GM12878 (cell line): ENCODE data around the gene FAM50A. TPM values are rescaled to one million over a fixed set of nuclear protein-coding genes. Genes with fewer than 3 reads are reported as not detected.

Experiments
- ATAC-seq: fragments of 200-7000 bp; cut with Tn5 transposase; 3 replicates; pipeline ENCODE4 v1.9.1; 2020; ENCODE audit warnings: mild to moderate bottlenecking, moderate library complexity
- BruUV-seq: library from RNA; stranded (reverse); fragments of 400-500 nt; replicated peaks from 2 replicates; lab custom pipeline; 2021; lab: Mats Ljungman, UMichigan
- CTCF ChIA-PET: fragments of 300-600 bp; sonication (Branson Sonifier 250); formaldehyde crosslinking; extraction: SDS; loops from one replicate; lab custom pipeline; 2021; ENCODE audit warnings: inconsistent platforms; lab: Yijun Ruan, JAX
- POLR2A ChIA-PET: fragments of 350-600 bp; formaldehyde crosslinking; extraction: SDS; loops from one replicate; lab custom pipeline; 2021; ENCODE audit warnings: inconsistent platforms; lab: Charles Lee
- RAD21 ChIA-PET: fragments of 300-600 bp; sonication (Branson Sonifier 250); formaldehyde crosslinking; loops from one replicate; lab custom pipeline; 2023; ENCODE audit warnings: antibody characterized with exemption; ENCODE audit not compliant: unreplicated experiment; lab: Charles Lee
- SMC1A ChIA-PET: fragments of 300-600 bp; sonication (Branson Sonifier 250); formaldehyde crosslinking; loops from one replicate; lab custom pipeline; 2023; ENCODE audit not compliant: unreplicated experiment, uncharacterized antibody; lab: Charles Lee
- DNase-seq: peaks from one replicate; pipeline ENCODE4 v3.0.0-alpha.2; 2011; ENCODE audit warnings: low read depth, low spot score
- FAIRE-seq: peaks from 3 replicates; lab custom pipeline; 2011; peaks lifted over from hg19 to GRCh38; lab: Jason Lieb, UNC
- H2AFZ ChIP-seq: 2 replicates; pipeline ENCODE4 v1.6.0; 2011; ENCODE audit warnings: low read depth, low read length, control low read depth; ENCODE audit not compliant: control insufficient read depth
- H3K27ac ChIP-seq: 2 replicates; pipeline ENCODE4 v1.5.1; 2011; ENCODE audit warnings: control low read depth; ENCODE audit not compliant: control insufficient read depth, insufficient read depth
- H3K27me3 ChIP-seq, 2 experiments: replicated peaks in 1 of 2; 2 replicates each; pipeline versions ENCODE4 v1.6.0 to v1.6.1; 2011; ENCODE audit warnings: low read length in 1 of 2; ENCODE audit not compliant: control insufficient read depth in 2 of 2, insufficient read depth in 2 of 2
- H3K36me3 ChIP-seq, 2 experiments: 2 replicates each; pipeline ENCODE4 v1.5.1; 2011; ENCODE audit warnings: low read length in 1 of 2; ENCODE audit not compliant: control insufficient read depth in 2 of 2, insufficient read depth in 2 of 2
- H3K4me1 ChIP-seq: 2 replicates; pipeline ENCODE4 v1.6.1; 2011; ENCODE audit warnings: mild to moderate bottlenecking, low read length, moderate library complexity, mixed read lengths; ENCODE audit not compliant: control insufficient read depth, insufficient read depth
- H3K4me2 ChIP-seq: 2 replicates; pipeline ENCODE4 v1.6.0; 2011; ENCODE audit warnings: control low read depth; ENCODE audit not compliant: control insufficient read depth, insufficient read depth
- H3K4me3 ChIP-seq: fragments of 200-600 bp; sonication (generic); 2 replicates; pipeline ENCODE4 v1.5.1; 2016
- H3K79me2 ChIP-seq: 2 replicates; pipeline ENCODE4 v1.6.0; 2011; ENCODE audit warnings: low read length; ENCODE audit not compliant: control insufficient read depth, insufficient read depth
- H3K9ac ChIP-seq: 2 replicates; pipeline ENCODE4 v1.8.0; 2011; ENCODE audit warnings: low read length, control low read depth, mixed read lengths; ENCODE audit not compliant: control insufficient read depth, insufficient read depth
- H3K9me3 ChIP-seq: replicated peaks from 3 replicates; pipeline ENCODE4 v1.5.1; 2011; ENCODE audit warnings: mild to moderate bottlenecking, low read length; ENCODE audit not compliant: control insufficient read depth, insufficient read depth
- H4K20me1 ChIP-seq: 2 replicates; pipeline ENCODE4 v1.6.0; 2011; ENCODE audit not compliant: control insufficient read depth, insufficient read depth
- BCL11A ChIP-seq: IDR thresholded peaks from 2 replicates; pipeline ENCODE4 v1.6.1; 2011; ENCODE audit warnings: low read depth, low read length
- BHLHE40 ChIP-seq, 2 experiments: fragments of 450-650 bp in 1 of 2; IDR thresholded peaks; 2 replicates each; pipeline ENCODE4 v1.6.1; 2011 to 2017; ENCODE audit warnings: low read depth in 2 of 2, borderline replicate concordance in 1 of 2, improper control_type of control experiment in 1 of 2, low read length in 1 of 2, mild to moderate bottlenecking in 1 of 2
- CBX3 ChIP-seq: fragments of 200-600 bp; sonication (generic); IDR thresholded peaks from 2 replicates; pipeline ENCODE4 v1.6.1; 2016; ENCODE audit warnings: low read depth, borderline replicate concordance
- CHD1 ChIP-seq: IDR thresholded peaks from 2 replicates; pipeline ENCODE4 v1.6.1; 2012; ENCODE audit warnings: low read depth, low read length, improper control_type of control experiment
- HDGF ChIP-seq: fragments of 450-650 bp; IDR thresholded peaks from 2 replicates; pipeline ENCODE4 v1.6.1; 2016; ENCODE audit warnings: antibody characterized with exemption
- KAT2A ChIP-seq: conservative IDR thresholded peaks from 2 replicates; pipeline ENCODE4 v1.6.1; 2011; ENCODE audit warnings: low read depth, low read length; ENCODE audit not compliant: control insufficient read depth
- NFIC ChIP-seq: IDR thresholded peaks from 2 replicates; pipeline ENCODE4 v1.6.1; 2012; ENCODE audit warnings: low read depth, mild to moderate bottlenecking, inconsistent platforms, low read length, moderate library complexity
- NFXL1 ChIP-seq: fragments of 450-650 bp; IDR thresholded peaks from 2 replicates; pipeline ENCODE4 v1.6.1; 2017; ENCODE audit warnings: antibody characterized with exemption, mild to moderate bottlenecking, borderline replicate concordance
- NKRF ChIP-seq: fragments of 450-650 bp; conservative IDR thresholded peaks from 2 replicates; pipeline ENCODE4 v1.6.1; 2017; ENCODE audit warnings: mild to moderate bottlenecking, moderate library complexity
- PAX5 ChIP-seq: IDR thresholded peaks from 2 replicates; pipeline ENCODE4 v1.6.1; 2011; ENCODE audit warnings: low read depth, low read length, borderline replicate concordance
- PML ChIP-seq: IDR thresholded peaks from 2 replicates; pipeline ENCODE4 v1.6.1; 2012; ENCODE audit warnings: low read length, inconsistent platforms
- POLR2A ChIP-seq: IDR thresholded peaks from 2 replicates; pipeline ENCODE4 v1.6.1; 2011; ENCODE audit warnings: low read depth, mild to moderate bottlenecking, low read length
- ZNF384 ChIP-seq: IDR thresholded peaks from 2 replicates; pipeline ENCODE4 v1.6.1; 2012; ENCODE audit warnings: low read depth, mild to moderate bottlenecking, low read length, improper control_type of control experiment, borderline replicate concordance
- WGBS: methylation state at CpG from one replicate; pipeline ENCODE4 v1.1.6; 2016; ENCODE audit warnings: low lambda C conversion rate; ENCODE audit not compliant: insufficient replicate concordance, insufficient coverage; ENCODE audit errors: missing lambda C conversion rate; 5-methylcytosine and 5-hydroxymethylcytosine counted together
- in situ Hi-C: fragments of 300-500 bp; cut with MboI; formaldehyde crosslinking; loops from 9 replicates; pipeline ENCODE4 v1.14.3; 2018; ENCODE audit warnings: mixed read lengths
- intact Hi-C: fragments of 100-400 bp; cut with micrococcal nuclease; formaldehyde crosslinking; loops from one replicate; pipeline ENCODE4 v1.14.2; 2022; ENCODE audit not compliant: unreplicated experiment
- polyA plus RNA-seq, 11 experiments: library from polyadenylated mRNA; depleted of rRNA in 4 of 11; unstranded in 6 of 11; stranded (reverse) in 5 of 11; fragments of >200 nt; fragmentation: Nextera tagmentation in 4 of 11; fragmentation: Illumina TruSeq in 1 of 11; extraction: Ambion mirVana in 4 of 11; extraction: Trizol in 1 of 11; gene quantifications; 1 replicate in 1 of 11; 2 replicates in 10 of 11; pipeline versions ENCODE4 v1.2.1 to v1.2.3, GENCODE V29; 2011 to 2016; ENCODE audit warnings: inconsistent platforms in 2 of 11, missing spikeins in 2 of 11, low read depth in 1 of 11
- total RNA-seq, 4 experiments: library from RNA; depleted of rRNA in 3 of 4; stranded (reverse); fragments of >200 nt in 3 of 4; fragmentation: Illumina TruSeq in 1 of 4; extraction: Trizol in 1 of 4; gene quantifications; 2 replicates each; pipeline versions ENCODE4 v1.2.1 to v1.2.3, GENCODE V29; 2013 to 2021
- TF ChIP-seq, protein P1 (sequence below): IDR thresholded peaks from 2 replicates; pipeline ENCODE4 v1.6.1; 2012; ENCODE audit warnings: low read depth, low read length, improper control_type of control experiment
- TF ChIP-seq, protein P2 (sequence below): fragments of 450-650 bp; formaldehyde crosslinking; IDR thresholded peaks from 2 replicates; pipeline ENCODE4 v1.5.0; 2022; ENCODE audit warnings: mild to moderate bottlenecking, missing genetic modification characterization

Gene FAM50A
- total and polyA plus RNA-seq, 10 of the 15 experiments (the other 5 are each of a cell fraction or from before 2014, with no cell fraction given), result 4.2 to 46.7 (median 34.6) TPM

DNA sequence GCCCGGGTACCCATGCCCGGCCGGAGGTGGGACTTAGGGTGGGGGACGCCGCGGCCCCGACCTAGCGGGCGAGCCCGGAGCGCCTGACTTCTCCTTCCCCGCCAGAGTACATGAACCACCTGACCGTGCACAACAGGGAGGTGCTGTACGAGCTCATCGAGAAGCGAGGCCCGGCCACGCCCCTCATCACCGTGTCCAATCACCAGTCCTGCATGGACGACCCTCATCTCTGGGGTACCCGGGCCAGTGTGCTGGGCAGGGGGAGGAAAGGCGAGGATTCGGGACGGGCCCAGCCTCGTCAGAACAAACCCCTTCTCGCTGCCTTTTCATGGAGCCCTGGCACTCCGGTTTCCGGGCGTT, 32.0 kb upstream of the FAM50A start:
- peak; percentile 59 for FAIRE-seq
- no peak for TF ChIP-seq NFXL1
- TF ChIP-seq KAT2A, result no peak
- no peak for TF ChIP-seq PAX5
- TF ChIP-seq, protein P1, sequence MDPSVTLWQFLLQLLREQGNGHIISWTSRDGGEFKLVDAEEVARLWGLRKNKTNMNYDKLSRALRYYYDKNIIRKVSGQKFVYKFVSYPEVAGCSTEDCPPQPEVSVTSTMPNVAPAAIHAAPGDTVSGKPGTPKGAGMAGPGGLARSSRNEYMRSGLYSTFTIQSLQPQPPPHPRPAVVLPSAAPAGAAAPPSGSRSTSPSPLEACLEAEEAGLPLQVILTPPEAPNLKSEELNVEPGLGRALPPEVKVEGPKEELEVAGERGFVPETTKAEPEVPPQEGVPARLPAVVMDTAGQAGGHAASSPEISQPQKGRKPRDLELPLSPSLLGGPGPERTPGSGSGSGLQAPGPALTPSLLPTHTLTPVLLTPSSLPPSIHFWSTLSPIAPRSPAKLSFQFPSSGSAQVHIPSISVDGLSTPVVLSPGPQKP, result no peak
- no peak for TF ChIP-seq NFIC
- TF ChIP-seq, protein P2, sequence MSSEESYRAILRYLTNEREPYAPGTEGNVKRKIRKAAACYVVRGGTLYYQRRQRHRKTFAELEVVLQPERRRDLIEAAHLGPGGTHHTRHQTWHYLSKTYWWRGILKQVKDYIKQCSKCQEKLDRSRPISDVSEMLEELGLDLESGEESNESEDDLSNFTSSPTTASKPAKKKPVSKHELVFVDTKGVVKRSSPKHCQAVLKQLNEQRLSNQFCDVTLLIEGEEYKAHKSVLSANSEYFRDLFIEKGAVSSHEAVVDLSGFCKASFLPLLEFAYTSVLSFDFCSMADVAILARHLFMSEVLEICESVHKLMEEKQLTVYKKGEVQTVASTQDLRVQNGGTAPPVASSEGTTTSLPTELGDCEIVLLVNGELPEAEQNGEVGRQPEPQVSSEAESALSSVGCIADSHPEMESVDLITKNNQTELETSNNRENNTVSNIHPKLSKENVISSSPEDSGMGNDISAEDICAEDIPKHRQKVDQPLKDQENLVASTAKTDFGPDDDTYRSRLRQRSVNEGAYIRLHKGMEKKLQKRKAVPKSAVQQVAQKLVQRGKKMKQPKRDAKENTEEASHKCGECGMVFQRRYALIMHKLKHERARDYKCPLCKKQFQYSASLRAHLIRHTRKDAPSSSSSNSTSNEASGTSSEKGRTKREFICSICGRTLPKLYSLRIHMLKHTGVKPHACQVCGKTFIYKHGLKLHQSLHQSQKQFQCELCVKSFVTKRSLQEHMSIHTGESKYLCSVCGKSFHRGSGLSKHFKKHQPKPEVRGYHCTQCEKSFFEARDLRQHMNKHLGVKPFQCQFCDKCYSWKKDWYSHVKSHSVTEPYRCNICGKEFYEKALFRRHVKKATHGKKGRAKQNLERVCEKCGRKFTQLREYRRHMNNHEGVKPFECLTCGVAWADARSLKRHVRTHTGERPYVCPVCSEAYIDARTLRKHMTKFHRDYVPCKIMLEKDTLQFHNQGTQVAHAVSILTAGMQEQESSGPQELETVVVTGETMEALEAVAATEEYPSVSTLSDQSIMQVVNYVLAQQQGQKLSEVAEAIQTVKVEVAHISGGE (CRISPR knock-in tag), result no peak
- TF ChIP-seq ZNF384, result no peak
- TF ChIP-seq CHD1, result no peak
- TF ChIP-seq PML, result no peak
- TF ChIP-seq POLR2A, result peak; percentile 55; the same call in 1 of the 2 replicates
- TF ChIP-seq NKRF, result no peak
- TF ChIP-seq HDGF, result peak; percentile 67; the same call in 1 of the 2 replicates
- peak in 1 of 2 experiments; percentile 38; a peak in 1 of 4 replicates for TF ChIP-seq BHLHE40 (IDR thresholded peaks at IDR 0.05; ENCODE audit: borderline replicate concordance in 1 of 2, low read depth in 2 of 2, low read length in 1 of 2)
- no peak for TF ChIP-seq CBX3
- TF ChIP-seq BCL11A, result no peak

More for the DNA sequence above, 32.0 kb upstream of the FAM50A start:
- RAD21 ChIA-PET, result interaction anchor here (0.8 to 2.1 kb wide), 5 partner anchors 13 to 115 kb away, joined by 3 to 9 read pairs (median 5); partner anchors contain the start of gene SLC10A3
- ATAC-seq (peak; percentile 93), DNase-seq (no peak)
- Histone ChIP-seq H3K27ac (peak overlapping the region; percentile 86), H3K36me3 (no peaks in the 10 kb centered on the region), H3K4me2 (peak overlapping the region; percentile 77), H3K9me3 (no peaks in the 10 kb centered on the region; the same call in 2 of the 3 replicates), H3K9ac (peak overlapping the region; percentile 77), H3K27me3 (no peaks in the 10 kb centered on the region), H3K4me3 (peak overlapping the region; percentile 81), H2AFZ (peak overlapping the region; percentile 29), H3K4me1 (no peaks in the 10 kb centered on the region), H3K79me2 (peaks cover 7% of the 10 kb centered on the region), H4K20me1 (no peaks in the 10 kb centered on the region)
- intact Hi-C loops (loop anchor here (2.0 kb wide), 1 partner anchor 67 kb away; the partner anchor contains the start of gene LAGE3), in situ Hi-C loops (no loop called here)
- SMC1A ChIA-PET, result interaction anchor here (1.2 kb wide), 1 partner anchor 12 kb away, joined by 4 read pairs; no protein-coding TSS in a partner anchor
- POLR2A ChIA-PET, result interaction anchor here (0.5 to 4.6 kb wide), 11 partner anchors 9 to 79 kb away, joined by 3 to 32 read pairs (median 4); partner anchors contain the start of genes ATP6AP1 and SLC10A3
- 40% methylated on average over 23 of the region's 29 CpGs for WGBS
- CTCF ChIA-PET, result interaction anchor here (0.6 to 2.5 kb wide), 4 partner anchors 13 to 115 kb away, joined by 3 to 12 read pairs (median 4); partner anchors contain the start of gene RPL10
- no TSS peak for BruUV-seq
